HG02981 (cell line): ENCODE data around the gene ABCC3.

ENCODE experiments used
- ATAC-seq: cut with Tn5 transposase; IDR thresholded peaks from one replicate; pipeline ENCODE4 v1.9.1; 2021; ENCODE audit warnings: mild to moderate bottlenecking, moderate library complexity; ENCODE audit not compliant: unreplicated experiment

The ABCC3 gene

DNA sequence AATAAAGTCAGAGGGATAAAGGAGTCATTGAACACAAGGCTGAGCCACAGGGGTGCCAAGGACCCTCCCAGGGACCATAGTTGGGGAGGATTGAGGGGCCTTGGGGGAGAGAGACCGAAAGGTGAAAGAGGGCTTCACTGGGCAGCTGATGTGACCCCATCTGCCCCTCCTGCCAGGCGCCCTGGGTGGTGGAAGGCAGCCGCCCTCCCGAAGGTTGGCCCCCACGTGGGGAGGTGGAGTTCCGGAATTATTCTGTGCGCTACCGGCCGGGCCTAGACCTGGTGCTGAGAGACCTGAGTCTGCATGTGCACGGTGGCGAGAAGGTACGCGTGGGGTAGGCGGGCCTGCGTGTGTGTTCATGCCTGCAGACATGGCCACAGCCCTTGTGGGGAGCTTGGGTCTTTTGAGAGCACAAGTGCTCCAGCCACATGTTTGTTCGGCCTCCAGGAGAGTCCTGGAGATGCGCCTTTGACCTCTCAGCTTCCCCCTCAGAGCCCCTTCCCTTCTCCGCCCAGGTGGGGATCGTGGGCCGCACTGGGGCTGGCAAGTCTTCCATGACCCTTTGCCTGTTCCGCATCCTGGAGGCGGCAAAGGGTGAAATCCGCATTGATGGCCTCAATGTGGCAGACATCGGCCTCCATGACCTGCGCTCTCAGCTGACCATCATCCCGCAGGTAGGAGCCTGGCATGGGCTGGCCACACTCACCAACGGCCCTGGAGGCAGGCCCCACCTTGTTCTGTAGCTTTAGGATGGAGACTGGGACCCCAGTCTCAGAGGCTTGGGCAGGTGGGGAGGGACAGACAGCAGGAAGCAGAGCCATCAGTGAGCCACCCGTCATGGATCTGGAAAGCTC is 49.0 kb downstream of the ABCC3 start:
- ATAC-seq, result no peak

DNA sequence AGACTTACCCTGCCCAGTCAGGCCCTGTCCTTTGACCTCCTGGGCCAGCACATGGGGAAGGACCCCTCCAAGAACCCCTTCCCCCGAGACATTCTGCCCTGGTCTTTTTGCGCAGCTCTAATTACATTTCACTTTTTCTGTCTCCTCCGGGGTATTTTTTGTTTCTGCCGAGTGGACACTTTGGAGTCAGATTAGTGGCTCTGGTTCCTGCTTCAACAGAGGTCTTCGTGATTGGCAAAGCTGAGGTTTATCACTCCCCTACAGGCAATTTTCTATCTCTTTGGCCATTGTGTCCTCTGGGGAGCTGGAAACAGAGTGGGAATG is 49.6 kb downstream of the ABCC3 start:
- no peak for ATAC-seq

DNA sequence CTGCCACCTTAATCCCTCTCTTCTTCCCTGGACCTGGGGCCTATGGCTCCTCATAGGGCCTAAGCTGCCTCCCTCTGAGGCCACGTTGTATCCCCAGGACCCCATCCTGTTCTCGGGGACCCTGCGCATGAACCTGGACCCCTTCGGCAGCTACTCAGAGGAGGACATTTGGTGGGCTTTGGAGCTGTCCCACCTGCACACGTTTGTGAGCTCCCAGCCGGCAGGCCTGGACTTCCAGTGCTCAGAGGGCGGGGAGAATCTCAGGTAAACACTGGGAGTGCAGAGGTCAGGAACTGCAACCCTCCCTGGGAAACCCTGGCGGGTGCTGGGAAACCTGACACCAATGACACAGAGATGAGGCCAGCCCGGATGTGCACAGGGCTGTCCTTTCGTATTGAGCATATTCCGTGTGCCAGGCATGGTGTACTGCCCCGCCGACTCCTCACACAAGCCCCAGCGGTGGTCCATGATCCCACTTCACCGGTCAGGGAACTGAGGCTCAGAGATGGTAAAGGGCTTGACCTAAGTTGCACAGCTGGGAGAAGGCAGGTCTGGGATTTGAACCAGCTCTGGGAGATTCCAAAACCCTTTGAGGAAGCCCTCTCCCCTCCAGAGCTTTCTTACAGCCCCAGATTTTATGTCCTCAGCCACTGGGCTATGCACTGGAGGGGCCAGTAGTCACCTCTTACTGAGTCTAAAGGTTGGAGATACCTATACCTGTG is 50.1 kb downstream of the ABCC3 start:
- ATAC-seq, result no peak

DNA sequence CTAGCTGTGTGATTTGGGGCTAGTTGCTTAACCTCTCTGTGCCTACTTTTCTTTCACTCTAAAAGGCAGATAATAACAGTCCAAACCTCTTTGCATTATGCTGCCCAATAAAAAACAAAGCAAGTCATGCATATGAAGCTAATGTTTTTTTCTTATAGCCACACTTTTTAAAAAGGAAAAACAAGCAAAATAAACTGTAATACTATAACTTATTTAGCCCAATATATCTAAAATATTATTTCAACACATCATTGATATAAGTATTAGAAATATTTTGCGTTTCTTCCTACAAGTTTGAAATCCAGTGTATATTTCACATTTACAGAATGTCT is 50.6 kb downstream of the ABCC3 start:
- no peak for ATAC-seq

DNA sequence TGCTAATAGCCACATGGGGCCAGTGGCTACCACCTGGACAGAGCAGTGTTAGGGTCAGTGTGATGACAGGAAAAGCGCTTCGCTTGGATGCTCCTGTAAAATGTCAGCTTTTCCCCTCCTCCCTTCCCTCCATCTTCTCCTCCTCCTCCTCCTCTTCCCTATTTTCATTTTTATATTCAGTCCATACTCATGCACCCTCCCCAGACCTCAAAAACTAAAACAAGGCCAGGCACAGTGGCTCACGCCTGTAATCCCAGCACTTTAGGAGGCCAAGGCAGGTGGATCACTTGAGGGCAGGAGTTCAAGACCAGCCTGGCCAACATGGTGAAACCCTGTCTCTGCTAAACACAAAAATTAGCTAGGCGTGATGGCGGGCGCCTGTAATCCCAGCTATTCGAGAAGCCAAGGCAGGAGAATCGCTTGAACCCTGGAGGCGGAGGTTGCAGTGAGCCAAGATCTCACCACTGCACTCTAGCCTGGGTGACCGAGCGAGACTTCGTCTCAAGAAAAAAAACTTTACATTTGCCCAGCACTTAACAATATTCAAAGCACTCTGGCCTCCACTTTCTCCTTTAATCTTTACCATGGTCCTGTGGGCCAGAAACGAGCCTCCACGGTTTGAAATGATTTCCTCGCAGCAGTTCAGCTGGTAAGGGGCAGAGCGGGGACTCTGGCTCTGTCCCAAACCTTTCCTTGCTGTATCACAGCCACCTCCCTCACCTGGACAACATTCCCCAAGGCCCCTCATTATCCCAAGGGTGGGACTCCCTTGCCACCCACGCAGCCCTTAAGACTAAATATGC is 51.2 kb downstream of the ABCC3 start:
- ATAC-seq, result no peak

DNA sequence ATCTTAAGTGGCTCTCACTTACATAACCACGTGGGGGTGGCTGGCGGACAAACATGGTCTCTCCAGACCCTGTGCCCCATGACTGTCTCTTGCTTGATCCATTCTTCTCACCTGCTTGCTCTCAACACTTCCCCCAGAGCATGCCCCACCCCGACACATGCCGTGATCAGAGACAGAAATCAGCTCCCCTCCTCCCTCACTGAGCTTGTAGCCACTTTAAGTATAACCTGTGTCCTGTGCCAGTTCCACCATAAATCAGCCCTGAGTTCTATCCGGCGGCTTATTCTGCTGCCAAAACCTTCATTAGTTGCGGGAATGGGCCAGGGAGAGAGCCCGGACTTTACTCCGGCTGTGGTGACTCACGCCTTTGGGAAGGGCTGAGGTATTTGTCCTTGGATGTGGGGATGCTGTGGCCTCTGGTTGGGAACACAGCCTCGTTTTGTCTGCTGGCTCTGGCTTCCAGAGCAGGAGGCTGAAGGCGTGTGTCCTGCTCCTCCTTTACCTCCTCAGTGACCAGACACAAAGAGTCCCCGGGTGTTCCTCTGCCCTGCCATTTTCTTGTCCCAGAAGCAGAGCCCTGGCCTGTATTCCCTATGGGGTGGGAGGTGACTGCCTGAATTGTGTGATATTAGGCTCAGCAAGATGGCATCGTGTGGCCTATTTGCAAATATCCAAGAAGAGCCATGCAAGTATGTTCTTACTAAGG is 52.0 kb downstream of the ABCC3 start:
- no peak for ATAC-seq

DNA sequence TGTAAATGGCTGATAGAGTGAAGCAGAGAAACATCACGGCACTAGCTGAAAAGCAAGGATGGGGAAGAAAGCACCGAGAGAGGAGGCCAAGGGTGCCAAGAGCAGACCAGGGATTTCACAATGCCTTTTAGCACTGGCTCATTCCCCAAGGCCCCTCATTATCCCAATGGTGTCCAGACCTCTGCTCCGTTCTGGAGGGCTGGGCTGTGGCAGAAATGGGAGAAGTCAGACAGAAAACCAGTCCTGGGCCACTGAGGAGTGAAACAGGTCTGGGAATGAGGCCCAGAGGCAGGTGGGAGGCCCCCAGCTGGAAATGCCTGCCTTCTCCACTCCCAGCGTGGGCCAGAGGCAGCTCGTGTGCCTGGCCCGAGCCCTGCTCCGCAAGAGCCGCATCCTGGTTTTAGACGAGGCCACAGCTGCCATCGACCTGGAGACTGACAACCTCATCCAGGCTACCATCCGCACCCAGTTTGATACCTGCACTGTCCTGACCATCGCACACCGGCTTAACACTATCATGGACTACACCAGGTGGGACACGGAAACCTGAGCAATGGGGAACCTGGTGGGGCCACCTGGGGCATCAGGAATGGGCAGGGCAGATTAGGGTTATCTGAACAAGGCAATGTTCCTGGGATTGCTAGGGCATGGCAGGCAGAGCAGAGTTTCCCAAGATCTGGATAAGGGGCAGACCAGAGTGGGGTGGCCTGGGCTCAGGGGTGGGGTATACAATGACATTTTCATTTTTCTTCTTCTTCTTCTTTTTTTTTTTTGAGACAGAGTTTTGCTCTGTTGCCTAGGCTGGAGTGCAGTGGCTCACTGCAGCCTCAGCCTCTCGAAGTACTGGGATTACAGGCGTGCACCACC is 52.8 kb downstream of the ABCC3 start:
- no peak for ATAC-seq

DNA sequence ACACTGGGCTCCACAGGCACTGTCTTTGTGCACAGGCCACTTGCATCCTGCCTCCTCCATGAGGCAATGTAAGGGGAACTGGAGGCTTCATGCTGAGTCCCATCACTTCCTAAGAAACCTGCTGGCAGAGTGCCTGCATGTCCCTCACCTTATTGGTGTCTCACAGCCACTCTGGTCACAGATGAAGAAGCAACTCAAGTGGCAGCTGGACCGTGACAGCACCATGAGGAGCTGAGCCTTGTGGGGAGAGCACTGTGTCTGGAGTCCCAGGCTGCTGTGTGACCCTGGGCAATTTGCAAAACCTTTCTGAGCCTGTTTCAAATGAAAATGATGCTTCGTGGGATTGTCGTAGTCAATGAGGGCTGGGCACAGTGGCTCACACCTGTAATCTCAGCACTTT is 53.6 kb downstream of the ABCC3 start:
- ATAC-seq, result no peak

DNA sequence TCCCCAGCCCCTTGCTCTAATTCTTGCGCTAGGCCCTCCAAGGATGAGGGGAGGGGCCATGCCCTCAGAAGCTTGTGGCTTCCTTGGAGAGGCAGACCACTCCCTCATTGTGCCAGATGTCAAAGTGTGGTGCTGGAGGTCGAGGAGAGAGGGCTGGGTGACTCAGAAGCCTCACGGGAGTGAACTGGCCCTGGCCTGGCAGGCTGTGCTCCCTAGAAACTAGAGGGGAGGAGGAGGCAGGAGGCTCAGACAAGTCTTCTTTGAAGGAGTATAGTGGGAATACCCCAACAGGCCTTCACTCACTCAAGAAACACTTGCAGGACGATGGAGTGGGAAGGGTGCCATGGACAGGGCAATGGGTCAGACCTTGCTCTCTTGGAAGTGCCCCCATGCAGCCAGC is 54.6 kb downstream of the ABCC3 start:
- no peak for ATAC-seq

DNA sequence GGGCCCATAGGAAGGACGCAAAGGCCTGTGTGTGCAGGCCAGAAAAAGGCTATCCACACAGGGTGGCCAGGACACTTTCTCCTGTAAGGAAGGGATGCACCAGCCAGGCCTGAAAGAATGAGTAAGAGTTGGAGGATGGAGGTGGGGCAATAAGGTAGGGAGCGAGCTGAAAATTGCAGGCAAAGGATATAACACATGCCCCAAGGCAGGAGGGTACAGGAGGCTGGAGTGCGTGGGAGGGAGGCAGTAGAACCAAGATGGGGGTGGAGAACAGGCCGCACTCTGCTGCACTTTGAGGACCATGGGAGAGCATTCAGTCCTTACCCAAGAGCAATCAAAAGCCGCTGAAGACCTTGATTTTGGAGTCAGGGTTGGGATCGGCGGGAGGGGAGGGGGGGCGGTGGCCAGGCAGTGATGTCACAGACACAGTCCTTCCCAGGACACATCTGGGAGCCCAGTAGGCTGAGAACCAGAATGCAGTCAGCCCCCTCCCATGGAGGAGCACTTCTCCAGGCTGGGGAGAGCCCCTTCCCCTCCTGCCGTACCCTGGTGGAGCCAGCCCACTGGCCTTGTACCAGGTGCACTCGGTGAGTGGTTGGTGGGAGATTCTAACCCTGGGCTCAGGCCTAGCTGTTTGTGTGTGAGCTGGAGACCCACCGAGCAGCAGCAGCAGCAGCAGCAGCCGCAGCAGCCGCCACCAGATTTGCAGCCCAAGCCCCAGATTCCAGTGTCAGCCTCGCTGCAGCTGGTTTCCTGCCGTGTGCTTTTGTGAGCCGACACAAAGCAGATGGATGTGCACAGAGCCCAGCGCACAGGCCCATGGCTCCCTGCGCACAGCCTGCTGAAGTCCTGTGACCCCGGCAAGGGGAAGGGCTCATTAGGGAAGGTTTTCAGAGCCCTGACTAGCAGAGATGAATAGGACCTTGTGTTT is 55.5 kb downstream of the ABCC3 start:
- ATAC-seq, result no peak

DNA sequence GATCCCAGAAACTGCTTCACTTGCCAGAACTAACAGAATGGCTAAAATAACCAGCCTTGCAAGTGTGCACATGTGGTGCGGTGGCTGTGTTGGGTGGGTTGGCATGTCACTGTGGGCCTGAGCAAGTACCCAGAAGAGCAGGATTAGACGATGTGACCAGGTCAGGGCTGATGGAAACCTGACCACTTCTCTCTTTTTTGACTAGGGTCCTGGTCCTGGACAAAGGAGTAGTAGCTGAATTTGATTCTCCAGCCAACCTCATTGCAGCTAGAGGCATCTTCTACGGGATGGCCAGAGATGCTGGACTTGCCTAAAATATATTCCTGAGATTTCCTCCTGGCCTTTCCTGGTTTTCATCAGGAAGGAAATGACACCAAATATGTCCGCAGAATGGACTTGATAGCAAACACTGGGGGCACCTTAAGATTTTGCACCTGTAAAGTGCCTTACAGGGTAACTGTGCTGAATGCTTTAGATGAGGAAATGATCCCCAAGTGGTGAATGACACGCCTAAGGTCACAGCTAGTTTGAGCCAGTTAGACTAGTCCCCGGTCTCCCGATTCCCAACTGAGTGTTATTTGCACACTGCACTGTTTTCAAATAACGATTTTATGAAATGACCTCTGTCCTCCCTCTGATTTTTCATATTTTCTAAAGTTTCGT is 56.3 kb downstream of the ABCC3 start:
- no peak for ATAC-seq

DNA sequence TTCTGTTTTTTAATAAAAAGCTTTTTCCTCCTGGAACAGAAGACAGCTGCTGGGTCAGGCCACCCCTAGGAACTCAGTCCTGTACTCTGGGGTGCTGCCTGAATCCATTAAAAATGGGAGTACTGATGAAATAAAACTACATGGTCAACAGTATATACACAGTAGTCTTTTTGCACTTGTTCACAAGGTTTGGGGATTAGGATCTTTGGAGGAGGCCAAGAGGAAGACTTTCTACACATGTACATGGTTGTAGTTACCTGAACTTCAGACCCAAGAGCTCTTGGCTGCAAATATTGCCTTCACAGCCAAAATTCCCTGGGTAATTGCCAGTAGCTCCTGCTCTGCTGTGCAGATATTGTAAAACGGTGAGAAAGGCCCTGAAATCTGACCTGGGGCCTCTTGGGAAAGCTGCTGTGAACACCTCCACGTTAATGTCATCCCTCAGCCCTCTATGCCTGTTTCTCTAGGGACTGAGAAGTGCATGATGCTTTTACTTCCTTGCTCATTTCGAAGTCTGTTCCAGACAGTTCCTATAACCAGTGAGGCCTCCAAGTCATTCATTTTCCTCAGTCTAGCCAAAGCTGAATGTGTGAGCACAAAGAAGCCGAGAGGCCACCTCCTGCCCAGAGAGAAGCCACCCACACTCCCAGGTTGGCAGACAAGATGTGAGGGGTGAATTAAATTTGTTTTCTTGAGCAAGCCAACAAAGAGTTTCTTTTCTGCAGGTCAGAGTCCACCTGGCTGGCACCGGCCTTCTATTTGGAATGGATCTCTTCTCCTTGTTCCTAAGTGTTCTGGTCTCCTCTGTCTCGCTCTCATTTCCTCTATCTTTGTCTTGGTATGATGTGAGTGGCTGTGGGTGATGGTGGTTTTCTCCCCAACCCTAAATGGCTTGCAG is 57.1 kb downstream of the ABCC3 start:
- ATAC-seq, result no peak

DNA sequence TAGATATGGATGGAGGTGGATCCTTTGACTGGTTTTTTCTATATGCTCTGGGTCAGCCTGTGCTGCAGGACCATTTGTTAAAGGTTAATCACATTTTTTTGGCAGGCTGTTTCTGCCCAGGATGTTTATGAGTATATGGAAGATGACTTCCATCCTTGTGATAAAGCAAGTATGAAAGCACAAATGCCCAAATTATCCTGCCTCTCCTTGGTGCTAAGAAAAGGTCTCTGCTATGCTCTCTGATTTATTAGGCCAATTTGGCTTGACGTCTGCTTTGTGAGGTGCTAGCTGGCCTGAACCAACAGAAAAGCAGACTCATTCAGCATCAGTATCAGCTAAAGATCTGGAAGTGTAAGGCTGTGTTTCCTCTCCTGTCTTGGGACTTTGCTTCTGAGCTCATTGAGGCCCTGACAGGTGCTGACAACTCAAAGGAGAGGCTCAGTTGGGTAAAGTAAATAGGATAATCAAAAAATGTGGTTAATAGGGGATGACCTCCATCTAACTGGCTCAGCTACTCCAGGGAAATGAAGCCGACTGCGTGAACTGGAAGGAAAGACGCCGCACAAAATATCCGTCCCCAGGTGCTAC is 57.9 kb downstream of the ABCC3 start:
- ATAC-seq, result no peak

DNA sequence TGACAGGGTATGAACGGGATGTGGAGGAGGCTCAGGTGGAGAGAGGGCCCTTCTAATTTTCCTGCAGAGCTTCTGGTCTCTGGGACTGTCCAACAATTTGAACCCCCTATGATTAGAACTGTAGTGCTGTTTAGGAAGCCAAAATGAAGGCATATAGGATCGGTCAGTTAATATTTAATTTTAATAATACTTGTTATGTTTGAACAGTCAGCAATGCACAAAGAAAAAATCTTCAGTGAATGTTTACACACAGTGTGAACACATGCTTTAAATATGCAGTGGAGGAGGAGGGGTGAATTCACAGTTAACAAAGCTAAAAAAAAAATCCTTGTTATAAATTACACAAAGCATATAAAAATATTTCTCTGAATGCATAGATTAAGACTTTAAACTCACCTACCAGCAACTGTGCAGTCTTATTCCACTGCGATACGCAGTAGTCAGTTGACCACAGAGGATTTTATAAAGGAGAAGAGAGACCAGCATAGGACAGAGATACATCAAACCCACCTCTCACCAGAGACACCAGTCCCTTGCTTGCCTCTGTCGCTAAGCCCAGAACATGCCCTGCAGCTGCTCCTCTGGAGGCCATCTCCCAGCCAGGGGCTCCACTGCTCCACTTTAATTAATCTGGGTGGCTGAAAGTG is 58.5 kb downstream of the ABCC3 start:
- no peak for ATAC-seq

DNA sequence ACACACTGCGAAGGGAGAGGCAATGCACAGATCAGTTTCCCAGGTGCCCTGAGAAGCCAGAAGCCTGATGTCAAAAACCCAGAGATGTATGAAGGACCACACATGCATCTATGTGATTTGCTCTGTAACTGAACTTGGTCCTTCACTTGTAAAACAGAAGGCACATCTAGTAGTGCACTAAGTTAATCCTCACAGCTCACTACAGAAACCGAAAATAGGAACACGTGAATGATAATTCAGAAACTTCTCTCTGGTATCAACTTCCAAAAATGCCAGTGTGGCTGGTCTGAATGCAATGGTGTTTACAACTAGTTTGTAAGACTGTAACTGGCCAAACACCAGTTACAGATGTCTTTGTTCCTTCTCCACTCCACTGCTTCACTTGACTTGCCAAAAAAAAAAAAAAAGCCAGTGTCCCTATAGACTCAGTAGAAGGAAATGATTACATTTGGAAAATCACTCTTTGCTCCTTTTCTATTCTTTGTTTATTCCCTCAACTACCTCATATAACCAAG is 61.7 kb downstream of the ABCC3 start:
- no peak for ATAC-seq

DNA sequence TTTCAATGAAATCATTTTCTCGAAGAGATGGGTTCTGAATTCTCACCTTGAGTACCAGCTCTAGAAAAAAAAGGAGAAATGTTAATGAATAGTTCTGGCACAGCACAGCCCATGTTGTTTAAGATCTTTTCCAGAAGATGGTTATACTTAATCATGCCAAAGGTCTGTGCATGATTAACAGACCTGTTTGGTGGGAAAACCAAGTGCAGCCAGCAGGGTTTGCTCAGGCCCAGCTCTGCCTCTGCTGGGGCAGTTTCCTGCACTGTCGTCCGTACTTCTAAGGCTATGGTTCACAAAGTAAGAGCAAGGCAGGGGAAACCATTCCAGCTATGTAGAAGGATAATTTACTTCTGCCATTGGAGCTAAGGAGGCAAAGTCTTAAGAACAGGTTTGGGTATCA is 62.4 kb downstream of the ABCC3 start:
- ATAC-seq, result no peak
